HepG2 (cell line): ENCODE measurements around the gene SLC15A2.

Experiments
- SETDB1 ChIP-seq: sonication (generic); formaldehyde crosslinking; IDR thresholded peaks from 2 replicates; pipeline ENCODE4 v1.5.1; 2020; ENCODE audit warnings: missing genetic modification reagents, mild to moderate bottlenecking, borderline replicate concordance
- ZNF34 ChIP-seq: sonication (generic); formaldehyde crosslinking; IDR thresholded peaks from 2 replicates; pipeline ENCODE4 v1.4.0; 2020; ENCODE audit warnings: mild to moderate bottlenecking, missing genetic modification reagents, borderline replicate concordance
- TF ChIP-seq, protein P1 (sequence below): IDR thresholded peaks from 2 replicates; pipeline ENCODE4 v1.6.1; 2016
- TF ChIP-seq, protein P2 (sequence below): sonication (generic); formaldehyde crosslinking; IDR thresholded peaks from 2 replicates; pipeline ENCODE4 v1.8.1; 2023; ENCODE audit warnings: mild to moderate bottlenecking, inconsistent platforms, moderate library complexity, missing genetic modification reagents, borderline replicate concordance
- TF ChIP-seq, protein P3 (sequence below): sonication (generic); formaldehyde crosslinking; IDR thresholded peaks from 2 replicates; pipeline ENCODE4 v1.8.0; 2022; ENCODE audit warnings: low read depth, missing genetic modification reagents

DNA sequence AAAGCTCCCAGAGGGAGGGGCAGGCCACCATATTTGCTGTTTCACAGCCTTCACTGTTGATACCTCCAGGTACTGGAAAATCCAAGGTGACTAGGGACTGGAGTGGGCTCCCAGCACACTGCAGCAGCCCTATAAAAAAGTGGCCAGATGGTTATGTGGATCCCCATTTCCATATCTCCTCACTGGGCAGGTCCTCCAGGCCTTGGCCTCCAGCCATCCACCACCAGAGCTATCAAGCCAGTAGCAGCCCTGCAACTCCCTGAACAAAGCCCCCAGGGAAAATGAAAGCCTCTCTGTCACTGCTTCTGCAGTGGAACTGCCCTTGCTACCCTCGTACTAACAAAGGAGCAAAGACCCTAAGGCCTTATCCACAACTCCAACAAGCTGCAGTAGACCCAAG lies 69.4 kb downstream of the SLC15A2 start:
- TF ChIP-seq SETDB1 (CRISPR knock-in tag) (no peak), ZNF34 (no peak)
- TF ChIP-seq, protein P1, sequence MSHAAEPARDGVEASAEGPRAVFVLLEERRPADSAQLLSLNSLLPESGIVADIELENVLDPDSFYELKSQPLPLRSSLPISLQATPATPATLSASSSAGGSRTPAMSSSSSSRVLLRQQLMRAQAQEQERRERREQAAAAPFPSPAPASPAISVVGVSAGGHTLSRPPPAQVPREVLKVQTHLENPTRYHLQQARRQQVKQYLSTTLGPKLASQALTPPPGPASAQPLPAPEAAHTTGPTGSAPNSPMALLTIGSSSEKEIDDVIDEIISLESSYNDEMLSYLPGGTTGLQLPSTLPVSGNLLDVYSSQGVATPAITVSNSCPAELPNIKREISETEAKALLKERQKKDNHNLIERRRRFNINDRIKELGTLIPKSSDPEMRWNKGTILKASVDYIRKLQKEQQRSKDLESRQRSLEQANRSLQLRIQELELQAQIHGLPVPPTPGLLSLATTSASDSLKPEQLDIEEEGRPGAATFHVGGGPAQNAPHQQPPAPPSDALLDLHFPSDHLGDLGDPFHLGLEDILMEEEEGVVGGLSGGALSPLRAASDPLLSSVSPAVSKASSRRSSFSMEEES (CRISPR knock-in tag) = no peak
- TF ChIP-seq, protein P2, sequence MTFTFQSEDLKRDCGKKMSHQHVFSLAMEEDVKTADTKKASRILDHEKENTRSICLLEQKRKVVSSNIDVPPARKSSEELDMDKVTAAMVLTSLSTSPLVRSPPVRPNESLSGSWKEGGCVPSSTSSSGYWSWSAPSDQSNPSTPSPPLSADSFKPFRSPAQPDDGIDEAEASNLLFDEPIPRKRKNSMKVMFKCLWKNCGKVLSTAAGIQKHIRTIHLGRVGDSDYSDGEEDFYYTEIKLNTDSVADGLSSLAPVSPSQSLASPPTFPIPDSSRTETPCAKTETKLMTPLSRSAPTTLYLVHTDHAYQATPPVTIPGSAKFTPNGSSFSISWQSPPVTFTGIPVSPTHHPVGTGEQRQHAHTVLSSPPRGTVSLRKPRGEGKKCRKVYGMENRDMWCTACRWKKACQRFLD = no peak
- TF ChIP-seq, protein P3, sequence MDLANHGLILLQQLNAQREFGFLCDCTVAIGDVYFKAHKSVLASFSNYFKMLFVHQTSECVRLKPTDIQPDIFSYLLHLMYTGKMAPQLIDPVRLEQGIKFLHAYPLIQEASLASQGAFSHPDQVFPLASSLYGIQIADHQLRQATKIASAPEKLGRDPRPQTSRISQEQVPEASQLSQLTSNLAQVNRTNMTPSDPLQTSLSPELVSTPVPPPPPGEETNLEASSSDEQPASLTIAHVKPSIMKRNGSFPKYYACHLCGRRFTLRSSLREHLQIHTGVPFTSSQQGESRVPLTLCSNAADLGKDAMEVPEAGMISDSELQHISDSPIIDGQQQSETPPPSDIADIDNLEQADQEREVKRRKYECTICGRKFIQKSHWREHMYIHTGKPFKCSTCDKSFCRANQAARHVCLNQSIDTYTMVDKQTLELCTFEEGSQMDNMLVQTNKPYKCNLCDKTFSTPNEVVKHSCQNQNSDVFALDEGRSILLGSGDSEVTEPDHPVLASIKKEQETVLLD = no peak
